ENCODE results near the gene FSD1L. TPM values are rescaled to one million over a fixed set of nuclear protein-coding genes. Genes with fewer than 3 reads are reported as not detected.
A peak's percentile ranks its signal among the peaks of the same experiment; 100 is the strongest.

Gene FSD1L
- total and polyA plus RNA-seq, 2 of the 13 experiments (the other 11 are each of a cell fraction or from before 2014, with no cell fraction given) = 4.1 to 5.1 TPM

- no peak for TF ChIP-seq ATF5 (CRISPR knock-in tag; IDR thresholded peaks at IDR 0.05; ENCODE audit: low read depth)
- TF ChIP-seq ZNF33A (CRISPR knock-in tag; IDR thresholded peaks at IDR 0.05; ENCODE audit: borderline replicate concordance) = no peak
- no peak for TF ChIP-seq MNT (IDR thresholded peaks at IDR 0.05)
- TF ChIP-seq ZNF256 (CRISPR knock-in tag; conservative IDR thresholded peaks at IDR 0.05) = peak; percentile 52
- TF ChIP-seq FOXA3 (CRISPR knock-in tag; IDR thresholded peaks at IDR 0.05) = no peak; the same call in 1 of the 2 replicates
- no peak; the same call in 1 of the 2 replicates for TF ChIP-seq TEF (CRISPR knock-in tag; IDR thresholded peaks at IDR 0.05)
- peak; percentile 62; the same call in 1 of the 2 replicates for TF ChIP-seq ZNF710 (CRISPR knock-in tag; IDR thresholded peaks at IDR 0.05; ENCODE audit: borderline replicate concordance)
- no peak for TF ChIP-seq ZBTB46 (CRISPR knock-in tag; IDR thresholded peaks at IDR 0.05; ENCODE audit: borderline replicate concordance)
- TF ChIP-seq PHF5A (CRISPR knock-in tag; IDR thresholded peaks at IDR 0.05; ENCODE audit: low read depth, unreplicated experiment) = no peak
- TF ChIP-seq NFAT5 (CRISPR knock-in tag; IDR thresholded peaks at IDR 0.05) = peak; percentile 31; the same call in 1 of the 2 replicates
- TF ChIP-seq FOXA1 (IDR thresholded peaks at IDR 0.05) = no peak
- no peak for TF ChIP-seq FOXA1 (CRISPR knock-in tag; IDR thresholded peaks at IDR 0.05)
Measured at GRCh38 chr9:105557804-105558610, 110.2 kb downstream of the FSD1L start, which contains the start of gene FKTN (continued).

Measured in HepG2 (cell line).